ENCODE measurements around the gene ANKS1A. TPM values are rescaled to one million over a fixed set of nuclear protein-coding genes. Genes with fewer than 3 reads are reported as not detected.

Gene ANKS1A
- total RNA-seq, 3 donors from 2014 or later (not counting 1 experiment from before 2014, with no cell fraction given), result 10.4 to 11.5 (median 10.9) TPM

- Mint-ChIP-seq H3K27ac (no peak overlapping the region), H3K4me3 (no peak overlapping the region), H3K9me3 (no peaks in the 10 kb centered on the region), H3K27me3 (ENCODE audit: low read depth in 2 of 2) (peaks cover 3 to 6% of the 10 kb centered on the region in 2 donors), H3K36me3 (no peaks in the 10 kb centered on the region), H3K4me1 (peaks cover 0 to 4% of the 10 kb centered on the region in 2 donors)
- no peak for DNase-seq
- no peaks in the 10 kb centered on the region for H3K4me1 ChIP-seq (ENCODE audit: control insufficient read depth, insufficient read depth, low read length)
- intact Hi-C loops (cut with micrococcal nuclease), result no loop called here
- no peaks in the 10 kb centered on the region for H3K27me3 ChIP-seq (ENCODE audit: control insufficient read depth, insufficient read depth, low read length)
- no peaks in the 10 kb centered on the region for H3K9me3 ChIP-seq (ENCODE audit: control insufficient read depth, insufficient read depth, low read length)
- no peak overlapping the region for H3K27ac ChIP-seq (ENCODE audit: low read length)
- 95% methylated on average over 18 of the region's 18 CpGs for WGBS (ENCODE audit: insufficient coverage)
- H3K36me3 ChIP-seq (ENCODE audit: control insufficient read depth, insufficient read depth, low read length), result peaks cover 2% of the 10 kb centered on the region
- no peak overlapping the region for H3K4me3 ChIP-seq (ENCODE audit: low read length)
- no peak for ATAC-seq
- no peak for TF ChIP-seq CTCF (IDR thresholded peaks at IDR 0.05)
Observed at GRCh38 chr6:35091346-35092083, 202.5 kb downstream of the ANKS1A start.

GRCh38 chr6:35092362-35093117, 203.5 kb downstream of the ANKS1A start:
- ATAC-seq, result peak in 1 of 3 donors; percentile 14
- H3K27ac Mint-ChIP-seq, result no peak overlapping the region

GRCh38 chr6:35093118-35093445, 204.0 kb downstream of the ANKS1A start:
- H3K27me3 Mint-ChIP-seq (ENCODE audit: low read depth in 2 of 2), result peaks cover 3 to 6% of the 10 kb centered on the region in 2 donors
- no peak for TF ChIP-seq CTCF (IDR thresholded peaks at IDR 0.05)
- H3K4me1 Mint-ChIP-seq, result no peaks in the 10 kb centered on the region
- DNase-seq (no peak), ATAC-seq (no peak)
- no peaks in the 10 kb centered on the region for H3K36me3 Mint-ChIP-seq
- Histone ChIP-seq H3K4me1 (ENCODE audit: control insufficient read depth, insufficient read depth, low read length) (no peaks in the 10 kb centered on the region), H3K27me3 (ENCODE audit: control insufficient read depth, insufficient read depth, low read length) (no peaks in the 10 kb centered on the region), H3K9me3 (ENCODE audit: control insufficient read depth, insufficient read depth, low read length) (no peaks in the 10 kb centered on the region), H3K36me3 (ENCODE audit: control insufficient read depth, insufficient read depth, low read length) (no peaks in the 10 kb centered on the region), H3K27ac (ENCODE audit: low read length) (no peak overlapping the region), H3K4me3 (ENCODE audit: low read length) (no peak overlapping the region)
- H3K4me3 Mint-ChIP-seq, result no peak overlapping the region
- H3K9me3 Mint-ChIP-seq, result no peaks in the 10 kb centered on the region
- WGBS (ENCODE audit: insufficient coverage), result 96% methylated on average over 4 of the region's 5 CpGs
- no peak overlapping the region for H3K27ac Mint-ChIP-seq
- intact Hi-C loops (cut with micrococcal nuclease), result no loop called here

More at GRCh38 chr6:35092362-35093117, 203.5 kb downstream of the ANKS1A start:
- DNase-seq, result no peak
- Histone ChIP-seq H3K9me3 (ENCODE audit: control insufficient read depth, insufficient read depth, low read length) (no peaks in the 10 kb centered on the region), H3K4me3 (ENCODE audit: low read length) (no peak overlapping the region), H3K4me1 (ENCODE audit: control insufficient read depth, insufficient read depth, low read length) (no peaks in the 10 kb centered on the region), H3K36me3 (ENCODE audit: control insufficient read depth, insufficient read depth, low read length) (peaks cover 1% of the 10 kb centered on the region), H3K27me3 (ENCODE audit: control insufficient read depth, insufficient read depth, low read length) (no peaks in the 10 kb centered on the region), H3K27ac (ENCODE audit: low read length) (no peak overlapping the region)
- Mint-ChIP-seq H3K4me3 (no peak overlapping the region), H3K9me3 (no peaks in the 10 kb centered on the region), H3K4me1 (no peaks in the 10 kb centered on the region), H3K36me3 (no peaks in the 10 kb centered on the region), H3K27me3 (ENCODE audit: low read depth in 2 of 2) (peaks cover 3 to 6% of the 10 kb centered on the region in 2 donors)
- intact Hi-C loops (cut with micrococcal nuclease), result no loop called here
- WGBS (ENCODE audit: insufficient coverage), result 94% methylated on average over 5 of the region's 5 CpGs
- no peak for TF ChIP-seq CTCF (IDR thresholded peaks at IDR 0.05)

Measured in natural killer cell (primary cell).